GM21515 (cell line): Measurements from ENCODE around the gene RTN4IP1.
"Not testable (repeated sequence)": the region's sequence is repeated elsewhere in the genome, so short reads cannot be mapped to it uniquely, and the experiment has no call there.

Source experiments
- ATAC-seq: cut with Tn5 transposase; IDR thresholded peaks from one replicate; pipeline ENCODE4 v1.9.1; 2021; ENCODE audit not compliant: unreplicated experiment

The RTN4IP1 gene

DNA sequence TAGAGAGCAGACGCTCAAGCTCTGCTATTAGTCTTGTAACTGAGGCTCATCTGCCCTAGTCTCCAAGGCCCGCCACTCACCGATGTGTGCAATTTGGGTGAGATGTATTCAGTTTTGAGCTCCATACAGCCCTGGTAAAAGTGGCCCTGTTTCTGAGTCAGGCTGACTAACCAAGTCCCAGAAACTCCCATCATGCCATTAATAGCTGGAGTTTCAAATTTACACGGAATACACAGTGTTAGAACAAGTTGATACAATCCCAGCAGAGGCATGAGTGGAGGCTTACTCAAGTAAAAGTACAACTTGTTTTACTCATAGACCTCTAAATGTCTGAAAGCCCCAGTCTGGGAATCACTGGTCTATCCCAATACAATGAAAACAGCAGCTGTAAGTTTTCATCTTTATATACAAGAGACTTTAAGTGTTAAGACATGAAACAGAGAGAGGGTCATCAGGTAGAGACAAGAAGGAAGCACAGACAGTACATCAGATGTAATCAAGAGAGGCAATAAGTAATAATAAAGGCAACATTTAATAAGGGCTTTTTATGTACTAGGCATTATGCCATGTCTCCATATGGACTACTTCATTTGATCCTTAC, 42.4 kb downstream of the RTN4IP1 start:
- no peak for ATAC-seq

DNA sequence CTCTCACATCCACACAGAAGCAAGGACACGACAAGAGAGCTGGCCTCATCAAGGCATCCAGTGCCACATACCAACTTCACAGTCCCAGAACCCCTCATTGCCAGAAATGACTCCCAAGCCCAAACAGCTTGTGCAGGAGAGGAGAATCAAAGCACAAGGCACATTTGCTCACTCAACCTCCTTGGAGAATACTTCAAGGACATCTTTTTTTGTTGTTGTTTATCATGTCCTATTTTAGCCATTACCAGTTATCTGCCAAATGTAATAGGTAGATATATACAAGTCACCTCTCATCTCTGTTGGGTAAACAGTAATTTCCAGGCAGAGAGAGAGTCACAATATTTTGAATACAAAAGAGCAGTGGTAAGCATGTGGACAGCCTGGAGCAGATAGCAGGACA, 47.8 kb downstream of the RTN4IP1 start:
- no peak for ATAC-seq

DNA sequence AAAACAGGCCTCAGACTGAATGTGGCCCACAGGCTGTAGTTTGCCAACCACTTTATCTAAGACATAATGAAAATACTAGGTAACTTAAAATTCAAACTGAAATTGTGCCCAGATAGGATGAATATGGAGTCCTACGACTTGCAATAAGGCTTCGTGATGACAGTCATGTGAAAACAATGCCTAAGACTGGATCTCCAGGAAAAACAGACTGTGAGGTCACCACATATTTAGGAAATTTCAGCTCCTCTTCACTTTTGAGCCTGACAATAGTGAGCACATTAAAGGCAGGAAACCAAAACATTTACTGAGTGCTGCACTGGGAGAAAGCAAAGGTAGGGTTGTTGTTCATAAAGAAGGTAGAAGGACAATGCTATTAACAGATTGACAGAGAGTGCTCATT, 50.0 kb downstream of the RTN4IP1 start:
- no peak for ATAC-seq

DNA sequence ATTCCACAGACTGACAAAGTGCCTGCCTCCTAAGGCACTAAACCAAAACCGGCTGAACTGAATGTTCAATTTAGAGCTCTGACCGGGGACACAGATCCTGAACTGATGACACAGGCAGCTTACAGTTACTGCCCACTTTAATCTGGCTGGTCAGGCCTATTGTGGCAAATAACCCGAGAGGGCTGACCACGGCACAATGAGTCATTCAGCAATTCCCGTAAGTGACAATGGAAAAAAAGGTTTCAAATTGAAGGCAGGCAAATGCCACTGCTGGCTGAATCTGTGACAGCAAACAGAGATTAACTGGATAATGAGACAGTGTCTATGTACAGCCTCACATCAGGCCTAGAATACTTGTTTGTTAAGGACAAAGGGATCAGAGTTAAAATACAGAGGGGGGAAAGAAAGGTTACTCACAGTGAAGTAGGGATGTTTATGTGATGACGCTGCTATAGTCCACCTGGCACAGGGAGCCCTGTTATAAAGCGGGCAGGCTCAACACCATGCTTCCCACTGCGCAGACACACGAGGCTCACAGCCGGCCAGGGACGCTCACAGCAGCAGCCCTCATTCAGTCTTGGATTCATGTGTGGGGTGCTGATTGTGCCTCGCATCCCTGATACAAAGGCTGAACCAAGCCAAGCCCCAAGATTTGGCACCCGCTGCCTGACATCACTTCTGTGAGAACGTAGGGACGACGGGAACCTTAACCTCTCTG, 54.4 kb downstream of the RTN4IP1 start:
- ATAC-seq = no peak

DNA sequence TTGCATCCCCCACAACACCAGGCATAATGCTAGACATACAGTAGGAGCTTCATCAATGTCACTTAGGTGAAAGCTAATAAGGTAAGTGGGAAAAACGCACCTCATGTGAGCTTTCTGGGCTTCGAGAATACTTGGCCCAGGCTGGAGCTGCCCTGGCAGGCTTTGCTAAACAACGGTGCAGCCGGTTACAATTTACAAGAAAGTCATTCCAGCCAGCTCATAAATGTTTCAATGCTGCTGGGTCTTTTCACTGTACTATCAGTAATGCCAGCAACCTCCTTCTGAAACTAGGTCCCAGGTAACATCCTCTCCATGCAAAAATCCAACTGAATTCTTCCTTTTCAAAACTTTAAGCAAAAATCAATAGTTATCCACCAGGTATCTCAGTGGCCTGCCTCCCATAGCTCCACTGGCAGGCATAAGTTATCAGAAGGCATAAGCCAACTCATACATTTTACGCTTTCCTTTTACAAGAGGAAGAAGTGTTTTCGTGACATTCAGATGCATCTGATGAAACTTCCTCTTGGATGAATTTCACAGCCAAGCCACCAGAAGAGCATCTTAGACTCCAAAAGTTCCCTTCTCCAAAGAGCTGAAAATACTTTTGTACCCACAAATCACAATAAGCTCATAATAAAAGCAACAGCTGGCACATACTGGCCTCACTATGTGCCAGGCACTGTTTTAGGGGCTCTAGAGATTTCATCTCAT, 56.3 kb downstream of the RTN4IP1 start:
- no peak for ATAC-seq

DNA sequence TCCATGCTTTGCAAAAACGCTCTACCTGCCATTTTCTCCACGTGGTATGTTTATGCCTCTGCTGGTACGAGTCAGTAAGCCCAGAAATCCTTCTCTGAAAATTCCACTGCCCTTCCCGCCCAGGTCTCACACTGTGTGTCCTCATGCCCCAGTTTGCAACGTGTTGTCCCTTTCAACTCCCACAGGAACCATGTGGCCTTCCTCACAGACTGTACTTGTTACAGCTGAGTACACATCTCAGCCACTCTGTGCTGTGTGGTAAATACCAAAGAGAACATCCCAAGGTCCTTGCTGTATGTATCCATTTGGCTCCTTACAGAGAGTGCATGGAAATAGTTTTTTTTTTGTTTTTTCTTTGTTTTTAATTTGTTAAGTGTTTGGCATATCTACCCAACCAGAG, 56.9 kb downstream of the RTN4IP1 start:
- ATAC-seq = no peak

DNA sequence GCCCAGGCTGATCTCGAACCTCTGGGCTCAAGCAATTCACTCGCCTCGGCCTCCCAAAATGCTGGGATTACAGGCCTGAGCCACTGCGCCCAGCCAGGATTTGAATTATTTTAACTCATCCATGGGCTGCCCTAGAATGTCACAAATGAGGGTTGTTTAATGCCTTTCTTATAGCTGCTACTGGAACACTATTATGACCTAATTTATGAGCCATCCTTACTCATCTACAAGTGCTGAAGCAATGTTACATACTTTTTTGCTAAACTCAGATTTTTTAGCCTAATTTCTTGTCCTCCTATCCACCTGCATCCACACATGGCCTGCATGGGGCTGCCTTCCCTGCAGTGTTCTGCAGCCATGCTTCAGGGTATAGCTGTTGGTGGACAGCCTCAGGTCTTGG, 59.9 kb downstream of the RTN4IP1 start:
- ATAC-seq = no peak

DNA sequence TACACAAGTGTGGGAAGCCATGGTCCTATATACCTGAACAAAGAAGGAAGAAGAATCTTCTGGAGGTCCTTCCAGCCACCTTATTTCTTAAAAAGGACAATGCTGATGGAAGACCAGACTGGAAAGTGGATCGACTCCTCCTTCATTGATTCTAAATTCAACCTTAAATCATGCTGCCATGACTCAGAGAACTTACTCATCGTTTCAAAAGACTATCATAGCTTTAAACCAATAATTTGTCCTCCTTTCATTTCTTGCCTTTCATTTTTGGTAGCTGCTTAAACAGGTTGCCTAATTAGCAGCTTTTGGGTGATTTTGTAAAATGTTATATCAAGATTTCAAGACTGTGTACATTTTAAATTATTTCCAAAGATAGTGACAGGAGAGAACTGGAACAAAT, 60.8 kb downstream of the RTN4IP1 start:
- no peak for ATAC-seq

DNA sequence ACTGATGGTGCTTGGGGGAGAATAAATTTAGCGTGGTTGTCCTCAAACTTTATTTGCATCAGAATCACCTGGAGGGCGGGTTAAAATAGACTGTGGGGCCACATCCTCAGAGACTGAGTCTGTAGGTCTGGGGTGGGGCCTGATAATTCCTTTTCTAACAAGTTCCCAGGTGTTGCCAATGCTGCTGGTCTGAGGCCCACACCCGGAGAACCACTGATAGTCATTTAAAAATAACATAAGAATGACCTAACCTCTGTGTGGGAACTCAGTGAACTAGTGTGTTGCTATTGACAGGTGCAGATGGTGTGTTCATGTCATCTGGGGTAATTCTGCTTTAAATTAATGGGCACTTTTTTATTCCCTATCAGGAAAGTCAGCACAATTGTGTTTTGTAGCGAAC, 64.8 kb downstream of the RTN4IP1 start:
- no peak for ATAC-seq

DNA sequence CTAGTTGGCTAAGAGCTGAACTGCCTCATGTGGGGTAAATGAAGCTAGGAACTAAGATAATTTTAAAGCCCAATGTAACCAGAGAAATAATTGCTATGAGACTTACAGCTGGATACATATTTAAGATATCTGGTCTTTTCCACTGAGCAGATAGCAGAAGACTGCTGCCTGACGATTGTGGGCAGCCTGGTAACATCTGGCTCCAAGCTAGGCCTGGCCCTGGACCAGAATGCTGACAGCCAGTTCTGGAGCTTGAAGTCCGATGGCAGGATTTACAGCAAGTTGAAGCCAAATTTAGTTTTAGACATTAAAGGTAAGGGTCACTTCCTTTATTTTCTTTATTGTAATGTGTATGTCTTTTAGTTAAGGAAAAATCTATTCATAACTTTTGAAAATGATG, 65.7 kb downstream of the RTN4IP1 start:
- no peak for ATAC-seq

DNA sequence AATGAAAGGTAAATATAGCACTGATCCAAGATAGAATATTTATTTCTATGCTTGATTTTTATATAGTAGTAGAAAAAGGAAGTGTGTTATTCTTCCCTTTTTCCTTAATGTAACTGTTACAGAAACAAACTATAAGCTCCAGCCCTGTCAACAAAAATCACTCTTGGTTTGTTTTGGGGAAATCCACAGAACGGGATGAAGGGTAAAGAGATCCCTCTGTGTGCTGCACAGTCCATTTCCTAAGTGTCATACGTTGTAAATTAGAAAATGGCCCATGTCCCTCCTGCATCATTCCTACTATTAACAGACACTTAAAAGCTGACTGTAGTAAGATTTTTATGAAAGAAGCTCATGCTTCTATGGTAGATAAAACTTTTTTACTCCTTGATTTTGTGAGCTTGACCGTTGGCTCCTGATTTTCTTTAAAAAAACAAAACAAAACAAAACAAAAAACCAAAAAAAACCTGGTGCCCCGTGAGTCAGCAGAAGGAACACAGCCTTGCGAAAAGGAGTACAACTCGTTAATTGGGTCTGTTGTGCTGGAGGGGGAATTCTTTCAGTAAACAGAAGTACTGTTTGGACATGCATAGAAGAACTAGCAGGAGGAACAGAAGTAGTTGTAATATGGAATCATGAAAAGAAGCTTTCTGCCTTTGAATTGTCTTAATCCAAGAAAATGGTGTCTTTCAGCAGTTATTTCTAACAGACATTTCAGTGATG, 67.5 kb downstream of the RTN4IP1 start:
- no peak for ATAC-seq

DNA sequence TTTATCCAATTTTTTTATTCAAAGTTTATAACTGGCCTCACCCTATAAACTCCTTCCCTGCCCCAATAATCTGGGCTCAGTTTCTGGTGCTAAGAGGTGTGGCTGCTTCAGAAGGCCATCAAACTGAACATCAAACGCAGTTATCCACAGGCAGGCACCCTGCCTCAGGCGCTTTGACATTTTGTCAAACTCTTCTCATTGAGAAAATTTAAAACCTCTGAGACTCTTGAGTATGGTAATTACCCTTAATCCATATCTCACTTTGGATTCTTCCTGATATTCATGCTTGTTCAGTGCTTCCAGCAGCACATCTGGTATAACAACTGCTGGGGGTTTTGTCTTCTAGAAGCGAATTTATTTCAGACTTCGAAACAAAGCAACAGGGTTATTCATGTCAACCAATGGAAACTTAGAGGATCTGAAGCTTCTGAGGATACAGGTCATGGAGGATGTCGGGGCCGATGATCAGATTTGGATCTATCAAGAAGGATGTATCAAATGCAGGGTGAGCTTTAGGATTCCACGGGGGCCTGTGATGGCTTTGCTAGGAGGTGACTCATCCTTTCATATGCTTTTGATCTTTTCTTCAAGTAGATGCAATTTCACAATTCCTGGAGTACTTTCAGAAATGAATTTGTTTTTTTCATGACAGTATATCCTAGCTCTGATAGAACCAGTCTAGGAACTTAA, 68.2 kb downstream of the RTN4IP1 start:
- no peak for ATAC-seq

DNA sequence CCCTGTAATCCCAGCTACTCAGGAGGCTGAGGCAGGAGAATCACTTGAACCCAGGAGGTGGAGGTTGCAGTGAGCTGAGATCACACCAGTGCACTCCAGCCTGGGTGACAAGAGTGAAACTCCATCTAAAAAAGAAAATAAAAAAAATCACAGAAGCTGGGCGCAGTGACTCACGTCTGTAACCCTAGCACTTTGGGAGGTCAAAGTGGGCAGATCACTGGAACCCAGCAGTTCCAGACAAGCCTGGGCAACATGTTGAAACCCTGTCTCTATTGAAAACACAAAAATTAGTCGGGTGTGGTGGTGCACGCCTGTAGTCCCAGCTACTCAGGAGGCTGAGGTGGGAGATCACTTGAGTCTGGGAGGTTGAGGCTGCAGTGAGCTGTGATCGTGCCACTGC, 69.6 kb downstream of the RTN4IP1 start:
- not testable (repeated sequence) for ATAC-seq

DNA sequence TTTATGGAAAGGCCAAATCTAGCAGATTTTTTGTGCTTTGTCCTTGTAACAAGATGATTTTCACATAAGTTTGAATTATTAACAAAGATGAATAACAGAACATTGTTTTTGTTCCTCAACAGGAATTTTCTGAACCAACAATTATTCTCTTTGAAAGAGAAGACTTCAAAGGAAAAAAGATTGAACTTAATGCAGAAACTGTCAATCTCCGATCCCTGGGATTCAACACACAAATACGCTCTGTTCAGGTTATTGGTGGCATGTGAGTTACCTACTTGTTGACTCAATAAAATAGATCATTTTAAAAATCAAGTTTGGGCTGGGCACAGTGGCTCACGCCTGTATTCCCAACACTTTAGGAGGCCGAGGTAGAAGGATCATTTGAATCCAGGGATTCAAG, 70.9 kb downstream of the RTN4IP1 start:
- ATAC-seq = no peak

DNA sequence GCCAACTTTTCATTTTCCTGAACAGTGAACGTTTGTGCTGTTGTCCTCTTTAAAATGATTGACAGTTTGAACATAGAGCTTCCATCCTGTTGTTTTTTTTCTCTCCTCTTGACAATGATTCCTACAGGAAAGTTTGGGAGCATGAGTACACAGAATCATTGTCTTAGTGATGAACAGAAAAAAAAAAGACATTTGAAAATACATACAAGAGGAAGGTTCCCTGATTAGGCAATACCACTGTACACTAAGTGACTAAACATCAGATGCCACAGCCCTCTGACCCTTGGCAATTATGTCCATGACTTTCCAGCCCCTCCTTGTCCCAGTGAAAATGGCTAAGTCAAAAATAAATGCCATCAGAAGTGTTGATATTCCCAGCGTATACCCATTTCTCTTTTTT, 71.5 kb downstream of the RTN4IP1 start:
- no peak for ATAC-seq

DNA sequence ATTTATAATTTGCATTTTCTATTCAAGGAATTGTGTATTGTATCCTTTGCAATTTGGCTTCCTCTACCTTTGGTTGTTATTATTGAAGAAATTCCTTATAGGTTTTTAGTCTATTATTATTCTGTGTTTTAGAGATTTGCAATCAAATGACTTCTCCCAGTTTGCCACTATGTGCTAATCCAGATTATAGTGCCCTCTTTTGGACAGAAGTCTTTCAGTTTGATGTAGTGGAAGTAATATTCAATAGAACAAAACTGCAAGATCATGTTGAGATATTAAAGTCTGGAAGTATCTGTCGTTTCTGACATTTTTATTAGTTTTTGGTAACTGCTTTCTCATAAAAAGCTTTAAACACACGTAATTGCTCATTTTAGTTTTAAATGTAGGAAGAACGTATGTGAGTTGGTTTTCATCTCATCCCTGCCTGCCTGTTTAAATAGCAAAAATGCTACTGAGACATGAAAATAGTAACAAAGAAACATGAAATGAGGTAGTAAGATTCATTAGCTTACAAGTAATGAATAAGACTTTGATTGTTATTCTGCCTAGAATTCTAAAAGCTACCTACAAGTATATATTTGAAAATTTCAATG, 72.8 kb downstream of the RTN4IP1 start:
- no peak for ATAC-seq

DNA sequence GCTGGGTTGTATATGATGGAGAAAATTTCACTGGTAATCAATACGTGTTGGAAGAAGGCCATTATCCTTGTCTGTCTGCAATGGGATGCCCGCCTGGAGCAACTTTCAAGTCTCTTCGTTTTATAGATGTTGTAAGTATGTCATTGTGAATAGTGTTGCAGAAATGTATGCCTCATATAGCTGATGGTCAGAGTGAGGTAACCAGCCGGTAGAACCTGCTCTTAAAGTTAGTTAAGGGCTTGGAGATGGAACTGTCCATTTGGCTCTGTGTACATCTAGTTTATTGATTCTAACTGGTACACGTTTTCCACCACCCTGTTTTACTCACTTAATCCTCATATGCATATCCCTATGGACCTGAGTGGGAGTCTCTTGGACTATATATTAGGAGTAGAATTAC, 73.5 kb downstream of the RTN4IP1 start:
- ATAC-seq = no peak

DNA sequence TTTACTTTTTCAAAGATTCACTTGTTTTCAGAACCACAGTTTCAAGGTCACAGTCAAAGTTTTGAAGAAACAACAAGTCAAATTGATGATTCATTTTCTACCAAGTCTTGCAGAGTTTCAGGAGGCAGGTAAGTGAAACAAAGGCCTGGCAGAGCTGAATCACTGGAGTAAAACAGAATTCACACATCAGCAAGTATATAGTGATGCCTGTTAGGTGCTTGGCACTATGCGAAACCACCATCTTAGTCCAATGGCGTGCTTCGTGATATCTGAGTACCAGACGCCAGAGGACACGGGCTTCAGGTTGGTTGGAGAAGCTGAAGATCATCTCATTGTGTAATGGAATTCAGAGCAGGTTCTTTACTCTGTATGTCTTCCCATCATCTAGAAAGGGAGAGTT, 75.9 kb downstream of the RTN4IP1 start:
- ATAC-seq = no peak

DNA sequence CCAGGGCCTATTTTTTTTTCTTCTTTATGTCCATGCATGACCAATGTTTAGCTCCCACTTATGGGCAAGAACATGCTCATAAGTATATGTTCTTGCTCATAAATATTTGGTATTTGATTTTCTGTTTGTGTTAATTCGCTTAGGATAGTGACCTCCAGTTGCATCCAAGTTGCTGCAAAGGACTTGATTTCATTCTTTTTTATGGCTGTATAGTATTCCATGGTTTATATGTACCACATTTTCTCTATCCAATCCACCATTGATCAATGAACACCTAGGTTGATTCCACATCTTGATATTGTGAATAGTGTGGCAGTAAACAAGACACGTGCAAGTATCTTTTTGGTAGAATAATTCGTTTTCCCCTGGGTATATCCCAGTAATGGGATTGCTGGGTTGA, 78.1 kb downstream of the RTN4IP1 start:
- no peak for ATAC-seq

DNA sequence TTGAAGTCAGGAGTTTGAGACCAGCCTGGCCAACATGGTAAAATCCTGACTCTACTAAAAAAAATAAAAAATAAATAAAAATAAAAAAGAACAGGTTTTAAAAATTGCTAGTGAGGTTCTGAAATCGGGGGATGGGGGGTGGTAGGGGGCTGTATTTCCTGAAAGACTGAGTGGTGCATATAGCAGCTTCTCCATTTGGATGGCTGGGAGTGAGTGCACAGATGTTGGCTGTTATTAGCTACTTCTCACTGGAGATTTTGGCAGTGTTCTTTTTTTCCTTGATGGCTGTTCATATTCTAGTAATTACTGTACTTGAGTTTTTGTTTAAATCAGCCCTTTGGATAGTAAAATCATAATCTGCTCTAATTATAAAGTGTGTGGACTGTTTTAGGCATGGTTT, 79.8 kb downstream of the RTN4IP1 start:
- ATAC-seq = no peak

DNA sequence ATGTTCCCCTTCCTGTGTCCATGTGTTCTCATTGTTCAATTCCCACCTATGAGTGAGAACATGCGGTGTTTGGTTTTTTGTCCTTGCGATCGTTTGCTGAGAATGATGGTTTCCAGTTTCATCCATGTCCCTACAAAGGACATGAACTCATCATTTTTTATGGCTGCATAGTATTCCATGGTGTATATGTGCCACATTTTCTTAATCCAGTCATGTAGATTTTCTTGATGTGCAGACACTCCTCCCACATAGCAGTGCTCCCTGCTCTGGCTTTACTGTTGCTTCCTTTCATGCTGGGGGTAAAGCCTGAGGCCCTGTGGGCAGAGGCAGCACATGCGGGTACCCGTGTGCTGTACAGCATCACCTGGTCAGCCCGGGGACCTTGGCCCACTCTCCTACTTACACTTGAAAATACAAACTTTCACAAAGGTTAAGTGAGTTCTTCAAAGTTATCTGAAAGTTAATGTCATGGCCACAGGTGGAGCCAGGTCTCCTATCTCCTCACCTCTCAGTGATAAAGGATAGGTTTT, 80.3 kb downstream of the RTN4IP1 start:
- ATAC-seq = not testable (repeated sequence)
